Measurements from ENCODE around the gene TLX3.
"Not testable (repeated sequence)": the region's sequence is repeated elsewhere in the genome, so short reads cannot be mapped to it uniquely, and the experiment has no call there.

TLX3 gene

GRCh38 chr5:171330021-171330420, 21.0 kb downstream of the TLX3 start:
- DNase-seq, result no peak

DNA sequence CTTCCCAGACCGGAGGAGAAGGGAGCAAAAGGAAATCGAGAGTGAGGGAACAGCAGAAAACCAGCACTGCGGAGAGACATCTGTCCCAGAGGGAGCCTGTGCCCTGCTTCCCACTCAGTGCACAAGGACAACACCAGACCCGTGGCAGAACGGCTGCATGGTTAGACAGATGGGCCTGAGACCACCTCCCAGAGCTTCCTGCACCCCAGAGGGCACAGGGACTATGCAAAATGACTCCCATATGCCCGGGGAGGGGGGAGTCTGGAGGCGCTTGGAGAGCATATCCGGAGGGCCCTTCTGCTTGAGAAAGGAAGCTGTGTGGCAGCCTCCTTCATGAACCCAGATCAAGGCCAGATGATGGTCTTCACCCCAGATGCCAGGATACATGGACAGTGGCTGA, 26.6 kb downstream of the TLX3 start:
- DNase-seq, result no peak

GRCh38 chr5:171336521-171337209, 27.6 kb downstream of the TLX3 start:
- peak; percentile 19 for DNase-seq

DNA sequence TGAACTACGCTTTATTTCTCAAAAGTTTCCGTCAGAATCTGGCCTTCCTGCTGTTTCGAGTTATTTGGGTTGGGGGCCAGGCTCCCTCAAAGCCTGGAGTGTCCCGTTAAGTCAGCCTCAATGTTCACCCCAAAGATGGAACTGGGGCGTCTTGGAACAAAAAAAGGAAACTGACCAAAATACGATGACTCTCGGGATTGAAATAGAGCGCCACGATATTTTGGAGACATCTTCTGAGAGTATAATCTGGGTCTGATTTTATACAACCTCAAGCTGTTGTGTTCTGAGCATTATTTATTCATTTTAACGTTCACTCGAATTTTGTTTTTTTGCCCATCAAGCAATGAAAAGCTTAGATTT, 28.1 kb downstream of the TLX3 start:
- no peak for DNase-seq

- DNase-seq, result no peak
Observed at GRCh38 chr5:171340042-171340441, 31.0 kb downstream of the TLX3 start.

- no peak for DNase-seq
Observed at GRCh38 chr5:171340491-171340890, 31.4 kb downstream of the TLX3 start.

GRCh38 chr5:171342362-171343111, 33.5 kb downstream of the TLX3 start:
- DNase-seq, result peak; percentile 3

DNA sequence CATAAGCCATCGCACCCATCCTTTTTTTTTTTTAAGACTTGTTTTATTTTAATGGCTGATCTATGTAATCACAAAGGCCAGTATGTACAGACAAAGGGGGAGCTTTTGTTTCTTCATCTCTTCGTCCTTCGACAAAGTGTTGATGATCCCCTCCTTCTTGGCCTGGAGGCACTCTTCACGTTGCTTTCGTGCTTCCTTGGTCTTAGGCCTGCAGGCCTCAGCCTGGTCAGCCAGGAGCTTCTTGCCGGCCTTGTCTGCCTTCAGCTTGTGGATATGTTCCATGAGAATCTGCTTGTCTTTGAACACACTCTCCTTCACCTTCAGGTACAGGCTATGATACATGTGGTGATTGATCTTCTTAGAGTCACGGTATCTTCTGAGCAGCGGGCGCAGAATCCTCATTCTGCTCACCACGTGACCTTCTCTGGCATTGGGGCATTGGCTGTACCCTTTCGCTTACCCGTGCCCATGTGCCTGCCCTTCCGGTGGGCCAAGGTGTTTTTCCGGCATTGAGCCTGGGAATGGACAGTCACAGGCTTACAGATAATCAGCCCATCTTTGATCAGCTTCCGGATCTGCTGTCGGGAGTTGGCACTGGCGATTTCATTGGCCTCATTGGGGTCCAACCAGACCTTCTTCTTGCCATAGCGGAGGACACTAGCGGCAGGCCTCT, 36.0 kb downstream of the TLX3 start:
- DNase-seq, result no peak

DNA sequence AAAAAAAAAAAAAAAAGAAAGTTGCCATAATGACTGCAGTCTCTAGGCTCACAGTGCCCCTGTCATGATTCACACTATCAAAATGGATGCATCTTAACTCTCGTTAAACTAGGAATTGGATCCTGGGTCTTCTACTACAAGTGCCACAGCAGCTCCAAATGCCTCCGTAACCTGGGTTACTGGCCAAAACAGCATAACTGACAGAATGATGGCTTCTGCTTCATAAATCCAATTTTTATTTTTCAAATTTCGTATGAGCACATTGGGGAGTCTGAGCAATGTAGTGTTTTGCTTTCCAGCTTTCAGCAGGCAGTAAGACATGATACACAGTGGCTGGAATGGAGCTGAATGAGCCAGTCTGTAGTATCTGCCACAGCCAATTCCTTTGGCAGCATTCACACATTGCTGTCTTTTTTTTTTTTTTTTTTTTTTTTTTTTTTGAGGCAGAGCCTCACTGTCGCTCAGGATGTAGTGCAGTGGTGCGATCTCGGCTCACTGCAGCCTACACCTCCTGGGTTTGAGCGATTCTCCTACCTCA, 42.6 kb downstream of the TLX3 start:
- no peak for DNase-seq

- no peak for DNase-seq
Observed at GRCh38 chr5:171355302-171355724, 46.3 kb downstream of the TLX3 start.

GRCh38 chr5:171357843-171358242, 48.8 kb downstream of the TLX3 start:
- DNase-seq, result no peak

- not testable (repeated sequence) for DNase-seq
Observed at GRCh38 chr5:171361151-171361550, 52.1 kb downstream of the TLX3 start.
